GM11168 (cell line): ENCODE data around the gene ACOX1.

ENCODE experiments used
- in situ Hi-C: fragments of 300-500 bp; cut with MboI; formaldehyde crosslinking; loops from one replicate; pipeline ENCODE4 v1.12.0; 2022; ENCODE audit warnings: low sequenced_read_pairs; ENCODE audit not compliant: unreplicated experiment

ACOX1 gene

DNA sequence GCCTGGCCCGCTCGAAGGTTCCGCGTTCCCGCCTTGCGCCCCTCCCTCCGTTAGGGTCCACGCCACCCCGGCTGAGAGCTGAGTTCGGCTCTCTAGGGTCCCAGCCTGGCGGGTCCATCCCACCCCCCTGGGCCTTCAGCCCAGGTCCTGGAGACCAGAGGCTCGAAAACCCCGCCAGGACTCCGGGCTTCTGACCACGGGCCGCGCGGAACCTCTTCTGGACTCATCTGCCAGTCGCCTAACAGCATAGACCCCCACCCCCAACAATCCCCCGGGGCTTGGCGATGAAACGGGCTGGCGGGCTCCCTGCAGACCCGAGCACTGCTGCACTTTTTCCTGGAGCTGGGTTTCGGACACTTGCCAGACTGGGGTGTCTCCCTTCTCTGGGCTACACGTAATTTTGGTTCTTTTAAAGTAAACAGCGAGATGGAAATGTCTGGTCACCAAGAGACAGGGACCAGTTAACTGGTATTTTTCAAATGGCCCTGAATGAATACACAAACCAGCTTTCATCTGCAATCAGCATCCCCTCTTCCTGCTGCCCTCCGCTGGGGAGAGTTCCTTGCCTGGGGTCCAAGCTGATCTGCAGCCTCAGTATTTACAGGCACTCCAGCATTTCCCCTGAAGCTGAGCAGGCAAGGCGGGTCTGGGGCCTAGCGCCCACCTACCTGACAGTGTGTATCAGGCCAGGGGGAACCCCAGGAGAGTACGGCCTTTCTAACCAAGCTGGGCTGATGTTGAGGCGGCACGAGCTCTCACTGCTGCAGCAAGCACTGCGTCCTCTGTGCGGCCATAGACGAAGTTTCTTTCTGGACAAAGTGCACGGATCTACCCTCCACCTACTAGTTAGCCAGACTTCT lies 81.6 kb downstream of the ACOX1 start:
- in situ Hi-C loops: no loop called here

DNA sequence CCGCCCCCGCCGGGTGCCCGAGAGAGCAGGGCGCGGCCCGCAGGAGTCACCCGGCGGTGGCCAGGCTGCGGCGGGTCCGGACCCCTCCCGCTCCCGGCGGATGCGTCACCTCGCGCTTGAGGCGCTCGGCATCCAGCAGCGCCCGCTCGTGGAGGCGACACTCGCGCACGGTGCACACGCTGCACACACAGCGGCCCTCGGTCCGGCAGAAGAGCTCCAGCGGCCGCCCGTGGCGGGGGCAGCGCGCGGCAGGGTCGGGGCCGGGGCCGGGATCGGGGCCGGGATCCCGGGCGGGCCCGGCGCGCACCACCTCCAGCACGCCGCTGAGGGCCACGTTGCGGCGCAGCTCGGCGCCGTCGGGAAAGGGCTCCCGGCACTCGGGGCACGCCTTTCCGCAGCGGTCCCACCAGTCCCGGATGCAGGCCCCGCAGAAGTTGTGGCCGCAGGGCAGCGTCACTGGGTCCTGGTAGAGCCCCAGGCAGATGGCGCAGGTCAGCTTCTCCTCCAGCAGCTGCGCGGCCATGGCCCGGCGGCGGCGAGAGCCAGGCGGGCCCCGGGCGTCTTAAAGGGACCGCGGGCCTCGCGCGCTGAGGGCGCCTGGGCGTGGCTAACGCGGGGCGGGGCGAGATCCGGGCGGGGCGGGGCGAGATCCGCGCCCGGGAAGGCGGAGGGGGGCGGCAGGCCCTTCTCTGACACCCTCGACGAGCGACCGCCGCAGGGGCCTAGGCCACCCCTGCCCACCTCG lies 82.4 kb downstream of the ACOX1 start, which contains the start of gene TRIM65:
TSS of gene TRIM65 (minus strand) at position 537 of the 745 bp plus-strand sequence. CDS start at position 523, 14 bp downstream.
- in situ Hi-C loops: no loop called here

DNA sequence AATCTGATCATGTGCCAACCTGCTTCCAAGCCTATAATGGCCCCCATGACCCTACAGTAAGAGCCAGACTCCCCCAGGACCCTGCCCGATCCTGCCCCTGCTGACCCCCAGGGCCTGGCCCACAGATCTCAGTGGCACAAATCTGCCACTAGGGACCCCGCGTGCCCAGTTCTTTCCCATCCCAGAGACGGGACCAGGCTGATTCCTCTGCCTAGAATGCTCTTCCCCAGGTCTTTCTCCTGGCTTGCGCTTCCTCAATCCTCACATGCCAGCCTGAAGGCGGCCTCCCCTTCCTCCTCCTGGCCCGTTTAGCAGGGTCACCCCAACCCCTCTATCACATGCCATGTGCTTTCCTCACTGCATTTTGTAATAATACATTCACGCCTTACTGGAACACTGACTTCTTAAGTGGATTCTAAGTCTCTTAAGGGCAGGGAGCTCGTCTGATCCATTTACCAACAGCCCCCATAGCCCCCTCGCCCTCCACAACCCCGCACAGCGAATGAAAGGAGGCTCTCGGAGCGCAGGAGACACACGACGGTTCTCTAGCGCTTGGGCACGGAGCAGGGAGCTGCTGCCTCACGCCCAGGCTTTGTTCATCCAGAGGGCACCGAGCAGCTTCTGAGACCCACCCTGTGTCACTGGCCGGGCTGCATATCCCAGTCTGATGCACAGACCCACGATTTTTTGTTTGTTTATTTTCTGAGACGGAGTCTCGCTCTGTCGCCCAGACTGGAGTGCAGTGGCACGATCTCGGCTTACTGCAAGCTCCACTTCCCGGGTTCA lies 83.4 kb downstream of the ACOX1 start:
- in situ Hi-C loops: no loop called here

DNA sequence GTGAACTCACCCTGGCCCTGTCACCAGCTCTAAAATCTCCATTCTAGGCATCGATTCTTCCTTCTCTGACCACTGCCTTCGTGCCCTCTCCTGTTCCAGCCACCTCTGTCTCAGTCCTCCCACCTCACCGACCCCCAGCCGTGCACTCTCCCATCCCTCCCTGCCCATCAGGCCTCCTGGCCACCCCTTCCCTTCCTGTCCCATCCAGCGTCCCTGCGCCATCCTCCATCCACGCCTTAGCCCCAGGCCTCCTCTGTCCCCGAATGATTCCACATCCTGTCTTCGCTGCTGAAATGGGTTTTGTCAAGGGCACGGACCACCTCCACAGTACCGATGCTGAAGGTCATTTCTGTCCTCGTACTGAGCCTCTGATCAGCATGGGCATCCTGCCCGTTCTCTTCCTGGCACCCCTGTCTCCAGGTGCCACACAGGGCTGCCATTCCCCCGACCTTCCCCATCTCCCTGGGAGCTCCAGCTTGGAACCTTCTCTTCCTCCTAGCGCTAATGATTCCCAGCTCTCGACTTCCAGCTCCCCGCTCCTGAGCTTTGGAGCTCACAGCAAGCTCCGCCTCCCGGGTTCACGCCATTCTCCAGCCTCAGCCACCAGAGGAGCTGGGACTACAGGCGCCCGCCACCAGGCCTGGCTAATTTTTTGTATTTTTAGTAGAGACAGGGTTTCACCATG lies 84.8 kb downstream of the ACOX1 start:
- in situ Hi-C loops: no loop called here

DNA sequence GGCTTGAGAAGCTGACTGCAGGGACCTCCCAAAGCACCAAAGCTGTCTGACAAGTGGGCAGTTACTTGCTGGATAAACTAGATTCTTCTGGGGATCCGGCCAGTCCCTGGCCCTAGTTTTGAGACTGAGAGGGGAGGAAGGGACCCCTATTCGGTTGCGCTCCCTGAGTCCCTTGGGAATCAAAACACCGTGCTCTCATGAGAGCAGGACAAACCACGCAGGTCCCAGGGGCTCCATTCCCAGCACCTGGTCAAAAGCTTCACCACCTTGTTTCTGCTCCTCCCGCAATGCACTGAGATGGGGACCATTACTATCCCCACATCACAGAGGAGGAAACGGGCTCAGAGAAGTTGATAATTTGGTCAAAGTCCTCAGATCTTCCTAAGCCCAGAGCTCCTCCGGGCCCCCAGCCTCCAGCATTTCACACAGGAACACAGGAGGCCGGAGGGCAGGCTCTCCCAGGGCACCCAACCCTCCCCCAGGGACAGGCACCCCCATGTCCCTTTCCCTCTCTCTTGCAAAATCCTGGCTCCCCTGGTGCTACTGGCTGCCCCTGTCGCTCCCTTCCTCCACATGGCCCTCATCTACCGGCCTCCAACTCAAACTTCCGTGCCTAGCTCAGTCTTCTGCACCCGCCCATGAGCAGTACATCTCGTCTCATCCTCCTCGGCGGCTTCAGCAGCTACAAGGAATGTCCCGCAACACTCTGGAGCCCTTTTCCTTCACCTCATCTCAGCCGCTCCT lies 85.5 kb downstream of the ACOX1 start:
- in situ Hi-C loops: no loop called here

DNA sequence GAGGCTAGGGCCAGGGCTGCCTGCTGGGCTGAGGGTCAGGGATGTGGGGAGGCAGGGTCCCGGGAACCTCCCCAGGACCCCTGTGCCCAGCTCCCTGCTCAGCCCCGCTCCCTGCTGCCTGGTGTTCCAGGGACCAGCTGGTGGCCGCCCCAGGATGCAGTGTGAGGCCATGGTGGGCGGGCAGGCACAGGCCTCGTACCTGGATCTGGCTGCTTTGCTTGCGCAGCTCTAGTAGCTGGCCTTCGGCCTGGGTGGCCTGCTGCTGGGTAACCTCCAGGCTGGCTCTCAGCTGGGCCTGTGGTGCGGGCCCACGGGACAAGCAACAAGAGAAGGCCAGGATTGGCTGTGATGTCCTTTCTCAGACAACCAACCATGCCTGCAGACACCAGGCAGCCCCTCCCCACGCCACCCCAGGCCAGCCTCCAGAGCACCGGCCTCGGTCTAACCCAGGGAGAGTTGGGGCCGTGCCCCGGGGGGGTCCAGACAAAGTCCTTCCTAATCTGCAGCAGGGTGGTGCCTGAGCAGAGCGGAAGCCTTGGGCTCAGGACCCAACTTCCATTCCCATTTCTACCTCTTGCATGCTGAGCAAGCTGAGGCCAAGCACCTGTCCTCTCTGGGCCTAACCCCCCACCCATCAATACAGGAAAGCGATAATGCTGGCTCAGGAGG lies 86.3 kb downstream of the ACOX1 start:
- in situ Hi-C loops: no loop called here

DNA sequence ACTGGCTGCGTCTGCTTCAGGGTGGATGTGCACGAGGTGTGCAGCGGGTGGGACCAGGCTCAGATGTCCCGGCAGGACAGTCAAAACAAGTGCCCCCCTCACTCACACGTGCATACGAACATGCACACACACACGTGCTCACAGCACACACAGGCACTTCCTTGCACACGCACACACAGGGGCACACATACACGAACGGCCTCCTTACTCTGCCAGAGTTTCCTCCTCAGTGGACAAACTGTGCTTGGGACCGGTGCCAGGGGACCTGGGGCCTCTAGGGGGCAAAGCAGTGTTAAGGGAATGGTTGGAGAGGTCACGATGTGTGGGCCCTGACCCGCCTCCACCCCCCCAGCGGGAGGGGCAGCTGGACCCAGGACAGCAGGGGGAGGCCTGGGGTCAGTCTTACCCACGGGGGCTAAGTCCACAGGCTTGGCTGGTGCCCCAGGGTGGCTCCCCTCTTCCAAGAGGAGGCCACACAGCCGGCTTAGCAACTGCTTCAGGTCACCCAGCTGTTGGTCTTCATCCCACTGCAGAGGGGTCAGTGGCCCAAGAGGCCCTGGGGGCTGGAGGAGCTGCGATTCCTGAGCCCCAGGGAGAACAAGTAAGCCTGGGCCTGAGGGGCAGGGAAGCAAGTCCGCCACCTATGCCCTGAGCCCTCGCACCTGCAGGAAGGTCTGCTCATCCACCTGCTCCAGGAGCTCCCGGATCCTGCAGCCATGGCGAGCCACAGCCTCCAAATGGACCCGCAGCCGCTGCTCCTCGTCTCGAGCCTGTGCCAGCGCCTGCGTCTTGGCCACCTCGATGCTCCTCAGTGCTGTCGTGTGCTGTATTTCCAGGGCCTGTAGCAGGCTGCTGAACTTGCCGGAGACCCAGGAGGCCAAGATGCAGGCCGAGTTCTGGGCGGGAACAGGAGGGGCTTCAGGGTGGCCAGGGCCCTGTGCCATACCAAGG lies 87.1 kb downstream of the ACOX1 start:
- in situ Hi-C loops: no loop called here
